DMS114 treated with DMSO at 0.1 percent for 48 hours (cell line): Measurements from ENCODE around the gene LACTB.
A peak's percentile ranks its signal among the peaks of the same experiment; 100 is the strongest.

Experiments
- DNase-seq: peaks from one replicate; lab custom pipeline; 2025; ENCODE audit not compliant: unreplicated experiment; lab: John Stamatoyannopoulos, UW

LACTB gene

DNA sequence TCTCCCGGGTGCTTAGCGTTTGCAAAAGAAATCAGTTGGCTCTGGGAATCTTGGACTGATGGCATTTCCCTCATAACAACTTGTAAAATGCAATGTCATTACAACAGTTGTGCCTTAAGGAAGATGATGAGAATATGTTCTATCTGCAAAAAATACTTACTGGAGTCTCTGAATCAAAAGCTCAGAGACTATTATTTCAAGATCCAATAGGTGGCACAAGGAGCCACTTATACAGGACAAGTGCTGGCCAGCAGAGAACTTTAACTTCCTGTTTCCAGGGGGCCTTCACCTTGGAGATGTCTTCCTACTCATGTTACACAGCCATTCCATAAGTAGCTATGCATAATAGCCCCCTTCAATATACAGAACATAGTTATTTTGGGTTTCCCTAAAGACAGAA, 44.6 kb downstream of the LACTB start:
- no peak for DNase-seq

DNA sequence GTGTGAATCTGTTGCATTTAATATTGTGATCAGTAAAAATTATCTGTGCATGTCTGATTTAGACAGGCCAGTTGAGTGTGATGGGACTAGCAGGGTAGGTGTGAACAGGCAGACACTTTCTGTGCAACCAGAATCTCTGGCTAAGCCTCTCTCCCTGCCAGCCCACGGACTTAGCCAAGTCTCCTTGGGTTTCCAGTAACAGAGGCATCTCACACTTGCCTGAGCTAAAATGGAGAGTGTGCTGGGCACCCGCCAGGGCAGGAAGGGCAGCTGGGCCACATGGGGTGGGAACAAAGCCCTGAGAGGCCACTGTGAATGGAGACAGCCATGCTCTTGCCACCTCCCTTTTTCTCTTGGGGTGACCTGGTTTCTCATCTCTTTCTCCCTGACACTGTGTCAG, 48.1 kb downstream of the LACTB start:
- no peak for DNase-seq

DNA sequence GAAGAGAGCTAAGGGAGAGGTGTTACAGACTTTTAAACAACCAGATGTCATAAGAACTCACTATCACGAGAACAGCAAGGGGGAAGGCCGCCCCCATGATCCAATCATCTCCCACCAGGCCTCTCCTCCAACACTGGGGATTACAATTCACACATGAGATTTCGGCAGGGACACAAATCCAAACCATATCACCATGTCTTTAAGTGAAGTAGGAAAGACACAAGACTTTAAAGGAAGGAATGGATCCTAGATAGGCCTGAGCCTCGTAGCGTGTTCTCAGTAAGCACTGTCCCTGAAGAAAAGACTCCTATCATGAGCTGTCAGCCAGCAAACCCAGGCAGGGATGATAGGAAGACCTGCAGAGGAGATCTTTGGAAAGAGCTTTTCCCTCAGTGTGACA, 50.7 kb downstream of the LACTB start:
- no peak for DNase-seq

DNA sequence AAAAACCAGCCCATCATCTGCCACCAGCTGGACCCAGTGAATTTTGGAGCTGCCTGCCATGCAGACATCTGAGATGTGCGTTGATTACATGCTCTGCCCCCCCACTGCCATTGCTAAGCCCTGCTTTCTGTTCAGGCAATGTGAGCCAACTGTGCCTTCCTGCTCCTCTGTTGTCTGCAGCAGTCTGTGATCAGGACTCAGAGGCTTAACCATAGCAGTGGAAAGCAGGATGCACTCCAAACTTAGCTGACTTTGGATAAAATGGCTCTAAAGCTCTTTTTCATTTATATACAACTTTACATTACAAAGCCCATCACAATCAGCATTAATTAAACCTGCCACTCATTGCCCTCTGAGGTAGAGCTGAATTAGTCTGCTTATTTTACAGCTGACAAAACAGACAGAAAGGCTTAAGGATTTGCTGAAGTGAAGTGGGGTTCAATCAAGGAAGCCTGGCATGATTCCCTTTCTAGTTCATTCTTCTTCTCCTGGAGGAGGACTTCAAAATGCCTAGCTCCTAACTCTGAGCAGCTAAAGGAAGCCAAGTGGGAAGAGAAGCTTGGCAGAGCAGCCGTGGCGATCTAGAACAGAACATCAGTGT, 51.3 kb downstream of the LACTB start:
- DNase-seq: no peak

DNA sequence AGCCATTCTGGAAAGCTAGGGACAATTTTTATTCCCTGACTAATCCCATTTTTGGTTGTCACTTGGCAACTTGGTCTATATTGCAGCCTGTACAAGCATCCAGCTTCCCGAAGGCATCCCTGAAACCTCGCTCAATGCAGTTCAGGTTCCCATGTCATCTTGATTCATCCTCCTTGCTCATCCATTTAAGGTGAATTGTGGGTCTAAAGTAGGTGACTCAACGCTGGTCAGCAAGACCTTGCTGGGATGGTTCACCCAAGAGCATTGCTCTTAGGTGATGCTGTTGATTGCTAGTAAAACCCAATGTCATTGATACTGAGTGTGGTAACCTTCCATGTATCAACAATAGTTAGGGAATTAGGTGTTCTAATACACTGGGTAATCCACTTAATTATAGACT, 54.6 kb downstream of the LACTB start:
- no peak for DNase-seq

DNA sequence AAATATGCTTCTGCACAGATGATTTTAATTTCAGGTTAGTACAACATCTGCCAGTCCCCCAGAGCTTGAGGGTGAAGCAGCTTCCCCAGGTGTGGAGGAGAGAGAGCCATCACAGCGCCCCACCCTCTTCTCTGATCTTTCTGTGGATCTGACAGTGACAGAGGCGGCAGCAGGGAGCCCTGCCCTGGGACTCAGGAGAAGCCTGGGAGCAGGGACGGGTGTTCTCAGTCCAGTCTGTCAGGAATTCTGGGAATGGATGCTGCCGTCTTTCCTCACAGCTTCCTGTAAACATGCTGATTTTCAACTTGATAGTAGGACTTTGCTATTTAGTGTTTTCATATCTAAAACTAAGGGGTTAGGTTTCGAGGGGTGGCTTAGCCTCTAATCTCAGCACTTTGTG, 56.4 kb downstream of the LACTB start:
- no peak for DNase-seq

DNA sequence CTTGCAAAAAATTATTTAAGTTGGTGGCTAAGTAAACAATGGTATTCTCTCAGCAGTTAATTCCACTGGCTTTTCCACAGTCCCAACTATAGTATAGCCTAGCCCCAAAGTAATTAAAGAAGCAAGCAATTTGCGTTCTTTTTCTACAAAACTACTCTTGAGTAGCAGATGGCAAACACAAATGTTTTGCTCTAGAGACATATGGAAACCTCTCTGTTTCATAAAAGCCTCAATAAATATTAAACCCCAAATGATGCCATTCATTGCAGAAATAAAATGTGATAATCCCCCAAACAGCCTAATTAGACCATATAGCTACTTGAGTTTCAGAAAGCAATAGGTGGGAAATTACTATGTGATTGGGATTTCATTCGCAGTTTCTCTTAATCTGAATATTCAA, 59.1 kb downstream of the LACTB start:
- no peak for DNase-seq

DNA sequence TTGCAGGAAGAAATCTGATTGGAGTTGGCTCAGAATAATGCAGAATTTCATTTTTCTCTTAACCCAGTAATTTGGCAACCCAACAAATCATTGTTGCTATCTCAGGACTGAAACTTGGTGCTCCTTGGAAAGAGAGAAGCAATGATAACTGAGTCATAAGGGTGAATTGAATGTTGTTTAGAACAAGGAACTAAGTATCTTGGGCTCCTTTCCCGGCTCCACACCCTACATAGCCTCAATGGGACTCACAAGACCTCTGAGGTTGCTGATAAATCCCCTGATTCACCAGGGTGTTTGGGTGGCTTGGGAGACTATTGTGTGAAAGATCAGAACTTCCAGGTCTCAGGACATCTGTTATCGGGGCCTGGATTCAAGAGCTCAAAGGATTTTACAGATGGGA, 60.0 kb downstream of the LACTB start:
- no peak for DNase-seq

DNA sequence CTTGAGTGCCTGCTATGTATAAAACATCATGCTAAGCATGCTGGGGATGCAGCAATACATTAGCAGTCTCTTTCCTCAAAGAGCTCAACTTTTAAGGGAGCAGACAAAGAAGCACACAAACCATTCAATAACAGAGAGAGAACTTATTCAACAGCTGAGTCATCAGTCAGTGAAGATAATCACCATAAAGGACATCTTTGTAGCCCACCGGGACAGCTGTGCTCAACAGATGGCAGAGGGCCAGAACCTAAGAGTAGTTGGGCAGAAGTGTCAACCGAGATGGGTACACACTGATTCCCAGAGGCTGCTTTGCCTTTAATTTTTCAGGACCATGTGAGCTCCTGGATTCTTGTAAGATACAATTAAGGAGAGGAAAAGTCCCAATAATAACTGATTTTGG, 63.5 kb downstream of the LACTB start:
- DNase-seq: no peak

DNA sequence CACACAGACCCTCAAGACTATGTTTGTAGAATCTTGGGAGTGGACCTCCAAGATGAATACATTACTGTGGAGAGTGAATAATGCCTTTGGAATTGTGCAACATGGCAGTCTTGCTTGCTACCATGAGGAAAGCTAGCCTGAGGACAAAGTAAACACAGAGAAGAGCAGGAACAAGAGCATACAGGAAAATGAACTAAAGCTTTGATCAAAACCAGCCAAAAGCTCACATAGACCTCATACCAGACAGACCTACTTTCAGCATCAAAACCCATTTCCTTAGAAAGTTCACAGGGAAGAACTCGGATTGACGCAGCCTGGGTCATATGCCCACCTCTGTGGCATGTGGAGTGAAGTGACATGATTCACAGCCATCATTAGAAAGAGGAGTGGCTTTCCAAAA, 64.4 kb downstream of the LACTB start:
- no peak for DNase-seq

DNA sequence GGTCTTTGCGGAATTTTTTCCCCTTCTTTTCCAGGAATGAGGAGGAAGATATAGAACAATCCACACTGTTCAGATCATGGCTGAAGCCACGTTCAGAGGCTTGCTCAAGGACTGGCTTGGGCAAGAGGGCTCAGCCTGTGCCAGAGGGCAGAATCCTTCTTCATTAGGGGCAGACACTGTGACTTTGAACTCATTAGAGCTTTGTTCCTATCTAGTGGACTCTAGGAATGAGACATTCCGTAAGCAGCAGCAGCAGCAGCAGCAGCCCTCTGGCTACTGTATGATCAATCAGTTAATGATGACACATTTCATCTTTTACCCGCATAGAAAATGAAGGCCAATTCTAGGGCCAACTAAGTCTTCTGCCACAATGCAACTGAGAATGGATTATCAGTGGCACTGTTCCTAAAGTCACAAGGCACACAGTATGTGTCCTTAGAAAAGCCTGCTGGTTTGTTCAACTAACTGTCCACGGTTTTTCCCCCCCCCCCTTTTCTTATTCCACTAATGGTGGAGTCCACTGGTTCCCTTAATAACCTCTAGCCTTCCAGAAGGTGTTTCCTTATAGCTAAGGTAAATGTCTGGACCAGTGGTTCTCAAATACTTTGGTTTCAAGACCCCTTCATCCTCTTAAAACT, 66.0 kb downstream of the LACTB start:
- DNase-seq: no peak

DNA sequence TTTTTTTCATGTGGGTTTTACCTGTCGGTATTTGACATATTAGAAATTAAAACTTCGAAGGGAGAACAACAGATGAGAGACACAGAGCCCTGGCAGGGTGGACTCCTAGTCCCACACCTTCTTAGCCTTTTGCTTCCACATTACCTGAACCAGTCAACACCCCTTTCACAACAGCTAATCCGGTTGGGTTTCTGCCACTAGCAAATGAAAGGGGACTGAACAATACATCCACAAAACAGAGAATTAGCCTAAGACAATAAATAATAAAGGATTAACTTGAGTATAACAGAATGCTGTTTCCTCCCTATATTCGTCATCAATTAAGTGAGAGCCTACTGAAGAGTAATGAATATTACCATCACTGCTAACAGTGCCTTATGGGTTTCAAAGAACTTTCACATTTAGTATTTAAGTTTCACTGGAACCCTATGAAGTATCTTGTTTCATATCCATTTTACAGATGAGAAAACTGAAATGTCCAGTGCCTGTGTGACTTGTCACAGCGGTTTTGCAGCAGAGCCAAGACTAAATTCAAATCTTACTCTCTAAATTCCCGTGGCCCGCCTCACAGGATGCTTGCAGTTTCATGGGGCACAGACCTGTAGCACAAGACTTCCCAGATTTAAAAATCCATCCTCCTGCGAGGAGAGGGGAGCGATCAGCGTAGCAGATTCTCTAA, 66.7 kb downstream of the LACTB start:
- DNase-seq: no peak

DNA sequence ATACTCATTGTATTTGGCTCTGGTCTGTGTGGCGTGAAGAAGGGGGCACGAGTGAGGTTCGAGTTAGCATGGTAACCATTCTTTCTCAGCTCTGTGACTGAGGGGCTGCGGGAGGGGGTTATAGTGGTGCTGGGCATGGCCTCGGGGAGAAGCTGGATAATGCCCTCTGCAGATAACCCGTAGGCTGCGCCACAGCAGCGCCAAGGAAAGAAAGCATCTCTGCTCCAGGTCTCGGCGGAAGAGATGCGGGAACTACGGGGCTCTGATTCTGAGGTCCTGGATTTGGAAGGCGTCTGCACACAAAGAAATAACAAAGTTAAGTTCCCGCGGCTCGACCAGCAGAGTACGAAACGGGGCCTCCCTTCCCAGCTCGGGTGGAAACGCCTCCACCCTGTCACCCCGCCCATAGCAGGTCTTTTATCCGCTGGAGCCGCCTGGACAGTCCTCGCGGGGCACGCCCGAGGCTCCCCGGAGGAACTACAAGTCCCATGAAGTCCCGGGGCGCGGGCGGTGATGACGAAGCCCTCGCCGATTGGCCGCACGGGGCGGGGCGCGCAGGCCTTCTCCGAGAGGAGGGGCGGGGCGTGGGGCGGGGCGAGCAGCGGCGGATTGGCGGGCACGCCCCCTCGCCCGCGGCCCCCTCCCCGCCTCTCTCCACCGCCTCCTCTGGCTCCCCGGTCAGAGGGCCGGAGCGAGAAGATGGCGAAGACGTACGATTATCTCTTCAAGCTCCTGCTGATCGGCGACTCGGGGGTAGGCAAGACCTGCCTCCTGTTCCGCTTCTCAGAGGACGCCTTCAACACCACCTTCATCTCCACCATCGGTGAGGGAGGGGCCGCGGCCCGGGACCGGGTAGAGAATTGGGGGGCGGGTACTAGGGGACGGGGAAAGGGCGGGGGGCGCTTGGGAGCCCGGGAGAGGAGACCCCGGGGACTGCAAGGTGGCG, 67.5 kb downstream of the LACTB start, which contains the start of gene RAB8B:
Gene RAB8B (plus strand): TSS at position 681 of the 946 bp plus-strand sequence. CDS start 19 bp downstream, at position 700.
- DNase-seq: peak; percentile 93

DNA sequence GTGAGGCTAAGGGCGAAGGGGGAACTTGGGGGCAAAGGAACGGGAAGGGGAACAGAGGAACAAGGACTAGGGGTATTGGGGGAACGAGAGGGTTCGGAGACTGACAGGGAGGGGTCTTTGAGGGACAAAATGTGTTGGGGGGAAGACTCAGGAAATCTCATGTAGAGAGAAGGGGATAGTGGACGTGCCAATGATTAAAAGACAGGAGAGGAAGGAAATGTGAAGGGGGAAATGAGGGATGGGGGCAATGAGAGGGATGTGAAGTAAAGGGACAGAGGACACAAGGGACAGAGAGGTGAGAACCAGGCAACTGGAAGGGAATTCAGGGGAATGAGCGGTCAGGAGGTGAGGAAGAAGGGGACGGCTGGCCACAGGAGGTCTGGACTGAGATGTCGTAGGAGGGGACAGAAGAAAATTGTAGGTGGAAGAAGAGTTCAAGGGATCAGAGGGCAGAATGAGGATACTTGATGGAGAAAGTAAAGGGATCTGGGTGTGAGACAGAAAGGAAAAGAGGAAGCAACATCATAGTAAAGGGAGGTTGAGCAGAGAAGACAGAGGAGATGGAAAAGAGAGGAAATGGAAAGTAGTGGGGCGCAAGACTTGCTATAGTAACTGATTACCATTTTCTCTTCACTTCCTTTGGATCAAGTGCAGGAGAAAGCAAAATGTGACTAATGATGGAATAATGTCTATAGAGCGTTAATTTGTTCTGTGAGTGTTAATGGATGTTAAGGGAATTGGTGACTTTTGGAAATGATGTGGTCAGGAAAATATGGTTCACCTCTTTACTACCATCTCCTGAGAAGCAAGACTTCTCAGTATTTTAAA, 68.5 kb downstream of the LACTB start:
- no peak for DNase-seq

DNA sequence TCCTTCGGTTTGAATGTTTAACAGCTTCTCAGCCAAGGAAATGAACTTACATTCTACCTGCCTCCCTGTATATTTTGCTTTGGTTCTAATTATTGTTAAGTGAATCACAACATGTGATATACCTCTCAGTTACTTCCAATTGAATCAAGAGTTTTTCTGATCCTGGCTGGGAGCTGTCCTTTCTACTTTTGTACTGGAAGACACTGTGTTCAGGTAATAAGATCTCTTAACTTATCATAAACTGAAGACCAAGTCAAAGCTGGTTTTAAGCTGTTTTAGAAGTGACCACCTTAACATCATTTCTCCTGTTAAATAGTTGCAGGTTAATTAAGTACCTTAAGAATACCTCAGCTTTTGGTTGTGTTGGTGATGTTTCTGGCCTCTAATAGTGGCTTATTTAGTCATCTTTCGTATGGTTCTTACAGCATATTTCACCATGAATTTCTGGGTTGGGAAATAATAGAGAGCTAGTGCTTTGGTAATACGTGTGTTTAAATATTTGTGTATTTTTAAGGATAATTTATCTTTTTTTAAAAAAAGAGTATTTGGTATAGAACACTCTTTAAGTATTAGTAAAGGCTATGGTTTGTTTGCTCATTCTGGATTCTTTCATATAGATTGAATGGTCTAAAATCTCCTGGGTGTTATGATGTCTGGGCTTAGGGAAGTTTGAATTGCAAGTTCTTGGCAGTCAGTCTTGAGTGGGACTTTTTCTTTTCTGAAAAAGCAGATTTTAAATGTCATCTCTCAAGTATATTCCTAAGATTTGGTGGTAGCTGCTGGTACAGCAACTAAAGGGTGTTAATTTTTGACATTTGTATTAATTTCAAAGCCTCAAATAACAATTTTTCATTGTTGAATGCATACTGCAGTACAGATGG, 69.3 kb downstream of the LACTB start:
- no peak for DNase-seq
